Esophagus muscularis mucosa (tissue), 3 donors: Measurements from ENCODE around the gene ZNF813.

Experiments used
- POLR2A ChIP-seq: fragments of 450-650 bp; IDR thresholded peaks from one replicate; pipeline ENCODE4 v1.6.1; 2017; ENCODE audit warnings: antibody characterized with exemption, moderate library complexity, mild to moderate bottlenecking, low read depth
- POLR2AphosphoS5 ChIP-seq, 2 donors: sonication (generic); formaldehyde crosslinking; IDR thresholded peaks; one replicate each; pipeline ENCODE4 v1.6.1; 2017; ENCODE audit warnings: antibody characterized with exemption in 2 of 2
- TF ChIP-seq, protein P1 (sequence below), 3 experiments: fragments of 200-600 bp in 2 of 3; fragments of 450-650 bp in 1 of 3; sonication (generic) in 2 of 3; IDR thresholded peaks; one replicate each; pipeline ENCODE4 v1.5.1; 2017 to 2019; ENCODE audit warnings: antibody characterized with exemption in 3 of 3, mild to moderate bottlenecking in 2 of 3, moderate library complexity in 1 of 3

- TF ChIP-seq, protein P1, sequence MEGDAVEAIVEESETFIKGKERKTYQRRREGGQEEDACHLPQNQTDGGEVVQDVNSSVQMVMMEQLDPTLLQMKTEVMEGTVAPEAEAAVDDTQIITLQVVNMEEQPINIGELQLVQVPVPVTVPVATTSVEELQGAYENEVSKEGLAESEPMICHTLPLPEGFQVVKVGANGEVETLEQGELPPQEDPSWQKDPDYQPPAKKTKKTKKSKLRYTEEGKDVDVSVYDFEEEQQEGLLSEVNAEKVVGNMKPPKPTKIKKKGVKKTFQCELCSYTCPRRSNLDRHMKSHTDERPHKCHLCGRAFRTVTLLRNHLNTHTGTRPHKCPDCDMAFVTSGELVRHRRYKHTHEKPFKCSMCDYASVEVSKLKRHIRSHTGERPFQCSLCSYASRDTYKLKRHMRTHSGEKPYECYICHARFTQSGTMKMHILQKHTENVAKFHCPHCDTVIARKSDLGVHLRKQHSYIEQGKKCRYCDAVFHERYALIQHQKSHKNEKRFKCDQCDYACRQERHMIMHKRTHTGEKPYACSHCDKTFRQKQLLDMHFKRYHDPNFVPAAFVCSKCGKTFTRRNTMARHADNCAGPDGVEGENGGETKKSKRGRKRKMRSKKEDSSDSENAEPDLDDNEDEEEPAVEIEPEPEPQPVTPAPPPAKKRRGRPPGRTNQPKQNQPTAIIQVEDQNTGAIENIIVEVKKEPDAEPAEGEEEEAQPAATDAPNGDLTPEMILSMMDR (IDR thresholded peaks at IDR 0.05), result no peak
- TF ChIP-seq POLR2AphosphoS5 (IDR thresholded peaks at IDR 0.05) (no peak), POLR2A (no peak)
Measured at GRCh38 chr19:53545271-53546065, 77.9 kb downstream of the ZNF813 start.
